ENCODE results near the gene IL1B.
"Not testable (repeated sequence)": the region's sequence is repeated elsewhere in the genome, so short reads cannot be mapped to it uniquely, and the experiment has no call there.

Gene IL1B

GRCh38 chr2:112849956-112850355, 13.4 kb upstream of the IL1B start:
- DNase-seq = no peak

GRCh38 chr2:112848833-112849232, 12.3 kb upstream of the IL1B start:
- no peak for DNase-seq

- no peak for DNase-seq
Measured at GRCh38 chr2:112846031-112846430, 9.5 kb upstream of the IL1B start.

GRCh38 chr2:112843836-112844235, 7.3 kb upstream of the IL1B start:
- no peak for DNase-seq

- no peak for DNase-seq
Measured at GRCh38 chr2:112843288-112843687, 6.7 kb upstream of the IL1B start.

- DNase-seq = no peak
Measured at GRCh38 chr2:112841295-112842044, 4.9 kb upstream of the IL1B start.

- no peak for DNase-seq
Measured at GRCh38 chr2:112840068-112840445, 3.5 kb upstream of the IL1B start.

- DNase-seq = no peak
Measured at GRCh38 chr2:112839407-112840067, 3.0 kb upstream of the IL1B start.

GRCh38 chr2:112836163-112836560, 417 bp downstream of the IL1B start:
- no peak for DNase-seq

- no peak for DNase-seq
Measured at GRCh38 chr2:112835536-112836162, 930 bp downstream of the IL1B start.

GRCh38 chr2:112835061-112835501, 1.5 kb downstream of the IL1B start:
- no peak for DNase-seq

- DNase-seq = no peak
Measured at GRCh38 chr2:112834396-112835037, 2.1 kb downstream of the IL1B start.

- DNase-seq = no peak
Measured at GRCh38 chr2:112833976-112834375, 2.6 kb downstream of the IL1B start.

GRCh38 chr2:112833639-112833931, 3.0 kb downstream of the IL1B start:
- DNase-seq = not testable (repeated sequence)

GRCh38 chr2:112832841-112833638, 3.5 kb downstream of the IL1B start:
- DNase-seq = no peak

- no peak for DNase-seq
Measured at GRCh38 chr2:112831946-112832840, 4.4 kb downstream of the IL1B start.

- DNase-seq = no peak
Measured at GRCh38 chr2:112831513-112831845, 5.1 kb downstream of the IL1B start.

GRCh38 chr2:112830682-112831512, 5.7 kb downstream of the IL1B start:
- DNase-seq = no peak

- DNase-seq = no peak
Measured at GRCh38 chr2:112829961-112830681, 6.5 kb downstream of the IL1B start.
